Loucy (cell line): ENCODE data around the gene ISOC1.

ENCODE experiments used
- EZH2phosphoT487 ChIP-seq: fragments of 200-600 bp; IDR thresholded peaks from 2 replicates; pipeline ENCODE4 v1.6.1; 2018; ENCODE audit warnings: antibody characterized with exemption, mild to moderate bottlenecking, moderate library complexity, borderline replicate concordance
- TF ChIP-seq, protein P1 (sequence below): fragments of 200-600 bp; sonication (generic); conservative IDR thresholded peaks from 2 replicates; pipeline ENCODE4 v1.5.1; 2014; ENCODE audit warnings: mild to moderate bottlenecking, antibody characterized with exemption, low read length

GRCh38 chr5:129118826-129119225 is 24.3 kb downstream of the ISOC1 start:
- TF ChIP-seq, protein P1, sequence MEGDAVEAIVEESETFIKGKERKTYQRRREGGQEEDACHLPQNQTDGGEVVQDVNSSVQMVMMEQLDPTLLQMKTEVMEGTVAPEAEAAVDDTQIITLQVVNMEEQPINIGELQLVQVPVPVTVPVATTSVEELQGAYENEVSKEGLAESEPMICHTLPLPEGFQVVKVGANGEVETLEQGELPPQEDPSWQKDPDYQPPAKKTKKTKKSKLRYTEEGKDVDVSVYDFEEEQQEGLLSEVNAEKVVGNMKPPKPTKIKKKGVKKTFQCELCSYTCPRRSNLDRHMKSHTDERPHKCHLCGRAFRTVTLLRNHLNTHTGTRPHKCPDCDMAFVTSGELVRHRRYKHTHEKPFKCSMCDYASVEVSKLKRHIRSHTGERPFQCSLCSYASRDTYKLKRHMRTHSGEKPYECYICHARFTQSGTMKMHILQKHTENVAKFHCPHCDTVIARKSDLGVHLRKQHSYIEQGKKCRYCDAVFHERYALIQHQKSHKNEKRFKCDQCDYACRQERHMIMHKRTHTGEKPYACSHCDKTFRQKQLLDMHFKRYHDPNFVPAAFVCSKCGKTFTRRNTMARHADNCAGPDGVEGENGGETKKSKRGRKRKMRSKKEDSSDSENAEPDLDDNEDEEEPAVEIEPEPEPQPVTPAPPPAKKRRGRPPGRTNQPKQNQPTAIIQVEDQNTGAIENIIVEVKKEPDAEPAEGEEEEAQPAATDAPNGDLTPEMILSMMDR: no peak
- TF ChIP-seq EZH2phosphoT487: no peak
